Nephron progenitor cell (in vitro differentiated cells): ENCODE results near the gene COPE.

Experiments used
- DNase-seq: peaks from one replicate; pipeline ENCODE4 v3.0.0; 2021
- H3K27ac Mint-ChIP-seq: 2 replicates; pipeline ENCODE4 v1.8.0; 2021; ENCODE audit warnings: mild to moderate bottlenecking, moderate library complexity, mixed read lengths
- H3K27me3 Mint-ChIP-seq: 2 replicates; pipeline ENCODE4 v1.8.0; 2021; ENCODE audit warnings: mild to moderate bottlenecking, low read depth, mixed read lengths; ENCODE audit not compliant: poor library complexity
- H3K36me3 Mint-ChIP-seq: 2 replicates; pipeline ENCODE4 v1.8.0; 2021; ENCODE audit warnings: low read depth, mixed read lengths
- H3K4me1 Mint-ChIP-seq: 2 replicates; pipeline ENCODE4 v1.8.0; 2021; ENCODE audit warnings: mixed read lengths
- H3K4me3 Mint-ChIP-seq: 2 replicates; pipeline ENCODE4 v1.8.0; 2021; ENCODE audit warnings: mild to moderate bottlenecking, moderate library complexity, mixed read lengths
- H3K9me3 Mint-ChIP-seq: 2 replicates; pipeline ENCODE4 v1.8.0; 2021; ENCODE audit warnings: mild to moderate bottlenecking, moderate library complexity, mixed read lengths
- TF ChIP-seq, protein P1 (sequence below): fragments of 200-600 bp; sonication (generic); IDR thresholded peaks from 2 replicates; pipeline ENCODE4 v1.5.0; 2021; ENCODE audit warnings: antibody characterized with exemption

COPE gene

DNA sequence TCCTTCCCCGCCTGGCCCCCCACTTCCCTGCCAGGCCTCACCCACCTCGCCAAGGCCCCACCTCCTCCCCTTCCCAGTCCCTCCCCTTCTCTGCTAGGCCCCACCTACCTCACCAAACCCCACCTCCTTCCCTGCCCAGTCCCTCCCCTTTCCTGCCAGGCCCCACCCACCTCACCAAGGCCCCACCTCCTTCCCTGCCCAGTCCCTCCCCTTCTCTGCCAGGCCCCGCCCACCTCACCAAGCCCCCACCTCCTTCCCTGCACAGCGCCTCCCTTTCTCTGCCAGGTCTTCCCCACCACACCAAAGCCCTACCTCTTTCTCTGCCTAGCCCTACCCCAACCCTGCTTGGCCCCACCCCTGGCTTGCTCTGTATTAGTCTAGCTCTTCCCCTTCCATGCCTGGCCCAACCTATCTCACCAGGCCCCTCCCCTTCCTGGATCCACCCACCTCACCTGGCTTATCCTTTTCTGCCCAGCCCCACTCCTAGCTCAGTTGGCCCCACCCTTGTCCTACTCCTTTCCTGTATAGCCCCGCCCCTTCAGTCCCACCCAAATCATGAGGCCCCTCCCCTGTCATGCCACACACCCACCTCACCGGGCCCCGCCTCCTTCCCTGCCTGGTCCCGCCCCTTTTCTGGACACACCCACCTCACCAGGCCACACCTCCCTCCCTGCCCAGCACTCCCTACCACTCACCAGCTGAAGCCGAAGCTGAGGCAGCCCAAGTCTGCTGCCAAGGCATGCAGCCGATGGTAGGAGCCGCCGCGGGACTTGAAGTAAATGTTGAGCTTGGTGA, 39.4 kb downstream of the COPE start:
- Mint-ChIP-seq H3K9me3 (peaks cover 26% of the 10 kb centered on the region), H3K36me3 (peaks cover 74% of the 10 kb centered on the region), H3K4me3 (no peak overlapping the region), H3K27me3 (peaks cover 11% of the 10 kb centered on the region), H3K4me1 (no peaks in the 10 kb centered on the region), H3K27ac (no peak overlapping the region)
- TF ChIP-seq, protein P1, sequence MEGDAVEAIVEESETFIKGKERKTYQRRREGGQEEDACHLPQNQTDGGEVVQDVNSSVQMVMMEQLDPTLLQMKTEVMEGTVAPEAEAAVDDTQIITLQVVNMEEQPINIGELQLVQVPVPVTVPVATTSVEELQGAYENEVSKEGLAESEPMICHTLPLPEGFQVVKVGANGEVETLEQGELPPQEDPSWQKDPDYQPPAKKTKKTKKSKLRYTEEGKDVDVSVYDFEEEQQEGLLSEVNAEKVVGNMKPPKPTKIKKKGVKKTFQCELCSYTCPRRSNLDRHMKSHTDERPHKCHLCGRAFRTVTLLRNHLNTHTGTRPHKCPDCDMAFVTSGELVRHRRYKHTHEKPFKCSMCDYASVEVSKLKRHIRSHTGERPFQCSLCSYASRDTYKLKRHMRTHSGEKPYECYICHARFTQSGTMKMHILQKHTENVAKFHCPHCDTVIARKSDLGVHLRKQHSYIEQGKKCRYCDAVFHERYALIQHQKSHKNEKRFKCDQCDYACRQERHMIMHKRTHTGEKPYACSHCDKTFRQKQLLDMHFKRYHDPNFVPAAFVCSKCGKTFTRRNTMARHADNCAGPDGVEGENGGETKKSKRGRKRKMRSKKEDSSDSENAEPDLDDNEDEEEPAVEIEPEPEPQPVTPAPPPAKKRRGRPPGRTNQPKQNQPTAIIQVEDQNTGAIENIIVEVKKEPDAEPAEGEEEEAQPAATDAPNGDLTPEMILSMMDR = no peak
- DNase-seq = peak; percentile 44

DNA sequence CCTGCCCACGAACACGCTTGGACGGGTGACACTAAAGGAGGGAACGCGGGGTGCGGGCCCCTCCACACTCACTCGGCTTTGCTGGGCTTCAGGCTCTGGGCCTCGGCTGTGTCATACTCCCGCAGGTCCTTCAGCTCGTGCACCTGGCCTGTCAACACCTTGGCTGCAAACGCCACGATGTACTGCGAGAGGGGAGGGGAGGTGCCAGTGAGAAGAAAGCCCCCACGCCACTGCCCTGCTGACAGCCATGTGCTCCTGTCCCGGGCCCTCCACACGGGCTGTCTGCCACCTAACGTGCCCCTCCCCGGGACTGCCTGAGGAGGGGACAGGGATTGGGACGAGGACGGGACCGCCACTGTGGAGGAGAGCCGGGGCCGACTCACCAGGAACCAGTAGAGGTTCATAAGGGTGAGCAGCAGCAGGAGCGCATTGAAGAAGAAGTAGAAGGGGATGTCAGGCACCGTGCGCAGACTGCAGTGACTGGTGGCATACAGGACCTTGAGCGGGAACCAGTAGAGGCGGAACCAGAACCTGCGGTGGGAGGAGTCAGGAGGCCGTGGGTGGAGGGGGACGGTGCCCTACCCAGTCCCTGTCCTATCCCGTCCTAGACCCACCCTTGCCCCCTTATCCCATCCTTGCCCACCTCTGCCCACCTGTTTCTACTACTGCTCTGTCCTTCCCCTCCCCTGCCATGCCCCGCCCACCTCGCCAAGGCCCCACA, 40.2 kb downstream of the COPE start:
- no peak for DNase-seq
- H3K36me3 Mint-ChIP-seq = peaks cover 80% of the 10 kb centered on the region
- TF ChIP-seq, protein P1 = no peak
- H3K4me3 Mint-ChIP-seq = no peak overlapping the region
- H3K27me3 Mint-ChIP-seq = peaks cover 11% of the 10 kb centered on the region
- H3K9me3 Mint-ChIP-seq = peaks cover 29% of the 10 kb centered on the region
- no peak overlapping the region for H3K27ac Mint-ChIP-seq
- peaks cover 6% of the 10 kb centered on the region for H3K4me1 Mint-ChIP-seq

DNA sequence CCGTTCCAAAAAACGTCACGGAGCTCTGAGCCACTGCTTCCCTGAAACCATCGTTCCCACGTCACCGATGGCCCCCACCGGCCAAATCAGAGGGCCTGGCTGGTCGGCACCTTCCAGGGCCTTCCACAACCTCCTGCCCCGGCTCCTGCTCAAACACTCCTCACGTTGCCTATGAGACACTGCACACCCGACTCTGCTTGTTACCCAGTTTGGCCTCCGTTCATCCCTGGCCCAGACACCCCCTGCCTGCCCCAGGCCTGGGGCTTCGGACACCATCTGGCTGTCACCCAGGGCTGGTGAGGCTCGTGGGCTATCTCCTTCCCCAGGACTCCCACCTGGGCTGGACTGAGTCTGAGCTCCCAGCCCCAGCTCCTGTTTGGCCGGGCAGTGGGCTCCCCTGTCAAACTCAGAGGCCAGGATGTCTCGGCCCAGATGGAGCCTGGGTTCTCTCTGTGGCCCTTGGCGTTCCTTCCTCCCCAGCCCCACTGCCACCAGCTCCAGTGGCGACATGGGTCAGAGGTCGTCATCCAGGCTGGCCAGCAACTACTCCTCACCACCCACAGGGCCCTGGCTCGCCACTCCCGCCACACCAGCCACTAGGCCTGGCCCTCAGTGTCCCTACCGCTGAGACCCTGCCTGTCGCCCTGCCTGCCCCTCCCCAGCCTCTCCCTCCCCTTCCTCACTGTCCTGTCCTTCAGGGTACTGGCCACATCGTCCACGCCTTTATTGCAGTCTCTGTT, 41.0 kb downstream of the COPE start:
- peaks cover 11% of the 10 kb centered on the region for H3K27me3 Mint-ChIP-seq
- H3K27ac Mint-ChIP-seq = no peak overlapping the region
- H3K9me3 Mint-ChIP-seq = peaks cover 29% of the 10 kb centered on the region
- TF ChIP-seq, protein P1 = no peak
- no peak overlapping the region for H3K4me3 Mint-ChIP-seq
- H3K4me1 Mint-ChIP-seq = peaks cover 9% of the 10 kb centered on the region
- no peak for DNase-seq
- H3K36me3 Mint-ChIP-seq = peaks cover 80% of the 10 kb centered on the region

DNA sequence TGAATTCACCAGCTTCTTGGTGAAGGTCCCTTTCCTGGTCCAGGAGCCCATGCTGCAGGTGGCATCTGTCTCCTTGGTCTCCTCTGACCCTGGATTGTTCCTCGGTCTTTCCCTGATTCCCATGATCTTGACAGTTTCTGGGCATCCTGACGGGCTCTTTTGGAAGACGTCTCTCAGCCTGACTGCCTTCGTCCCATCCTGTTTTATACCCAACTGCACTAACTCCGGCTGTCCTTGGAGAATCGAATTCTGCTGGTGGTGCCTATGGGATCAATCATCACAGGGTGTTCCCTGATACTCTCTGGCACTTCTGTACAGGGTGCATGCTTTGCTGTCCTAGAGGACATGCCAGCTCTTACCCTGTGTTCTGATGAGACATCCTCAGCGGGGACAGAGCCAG, 42.3 kb downstream of the COPE start:
- Mint-ChIP-seq H3K27ac (no peak overlapping the region), H3K4me1 (peaks cover 17% of the 10 kb centered on the region), H3K9me3 (peaks cover 29% of the 10 kb centered on the region), H3K4me3 (no peak overlapping the region), H3K36me3 (peaks cover 78% of the 10 kb centered on the region), H3K27me3 (peaks cover 16% of the 10 kb centered on the region)
- TF ChIP-seq, protein P1 = no peak
- DNase-seq = no peak

DNA sequence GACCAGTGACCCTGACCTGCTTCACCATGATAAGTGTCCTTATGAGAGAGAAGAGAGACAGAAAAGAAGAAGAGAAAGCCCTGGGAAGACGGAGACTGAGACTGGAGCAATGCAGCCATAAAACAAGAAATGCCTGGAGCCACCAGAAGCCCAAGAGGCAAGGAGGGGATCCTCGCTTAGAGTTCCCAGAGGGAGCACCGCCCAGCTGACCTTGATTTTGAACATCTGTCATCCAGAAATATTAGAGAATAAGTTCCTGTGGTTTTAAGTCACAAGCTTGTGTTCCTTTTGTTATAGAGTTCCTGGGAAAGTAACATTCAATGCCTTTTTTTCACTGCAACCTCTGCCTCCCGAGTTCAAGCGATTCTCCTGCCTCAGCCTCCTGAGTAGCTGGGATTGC, 43.5 kb downstream of the COPE start:
- H3K9me3 Mint-ChIP-seq = peaks cover 29% of the 10 kb centered on the region
- H3K4me1 Mint-ChIP-seq = peaks cover 23% of the 10 kb centered on the region
- TF ChIP-seq, protein P1 = no peak
- DNase-seq = no peak
- peaks cover 17% of the 10 kb centered on the region for H3K27me3 Mint-ChIP-seq
- peak overlapping the region; percentile 39 for H3K27ac Mint-ChIP-seq
- no peak overlapping the region for H3K4me3 Mint-ChIP-seq
- peaks cover 72% of the 10 kb centered on the region for H3K36me3 Mint-ChIP-seq
